GM18861 (cell line): Measurements from ENCODE around the gene TYR.
"Not testable (repeated sequence)": the region's sequence is repeated elsewhere in the genome, so short reads cannot be mapped to it uniquely, and the experiment has no call there.

Experiments
- ATAC-seq: cut with Tn5 transposase; IDR thresholded peaks from one replicate; pipeline ENCODE4 v1.9.1; 2021; ENCODE audit not compliant: unreplicated experiment

TYR gene

GRCh38 chr11:89177691-89178231, at the start of gene TYR:
TSS of gene TYR (plus strand) at chr11:89177875. CDS start at chr11:89177954, 79 bp downstream.
- no peak for ATAC-seq

GRCh38 chr11:89136606-89137005, 41.1 kb upstream of the TYR start:
- no peak for ATAC-seq

- ATAC-seq = no peak
Measured at GRCh38 chr11:89147229-89147628, 30.4 kb upstream of the TYR start.

GRCh38 chr11:89159974-89160373, 17.7 kb upstream of the TYR start:
- ATAC-seq = no peak

DNA sequence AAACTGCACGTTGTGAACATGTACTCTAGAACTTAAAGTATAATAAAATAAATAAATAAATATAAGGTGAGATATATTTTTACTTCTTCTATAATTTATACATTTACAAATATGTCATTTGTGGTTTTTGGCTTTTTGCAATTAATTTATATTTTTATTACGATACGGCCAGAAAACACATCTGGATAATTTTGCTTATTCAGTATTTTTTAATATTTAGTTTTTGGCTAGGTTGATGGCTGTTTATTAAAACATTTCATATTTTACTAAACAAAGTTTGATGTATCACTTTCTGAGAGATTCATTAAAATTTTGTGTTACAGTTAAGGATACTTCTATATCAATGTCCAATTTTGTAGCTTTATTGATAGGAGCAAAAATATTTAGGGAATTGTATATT, 15.7 kb upstream of the TYR start:
- no peak for ATAC-seq

- no peak for ATAC-seq
Measured at GRCh38 chr11:89163686-89164085, 14.0 kb upstream of the TYR start.

GRCh38 chr11:89168396-89168795, 9.3 kb upstream of the TYR start:
- ATAC-seq = no peak

DNA sequence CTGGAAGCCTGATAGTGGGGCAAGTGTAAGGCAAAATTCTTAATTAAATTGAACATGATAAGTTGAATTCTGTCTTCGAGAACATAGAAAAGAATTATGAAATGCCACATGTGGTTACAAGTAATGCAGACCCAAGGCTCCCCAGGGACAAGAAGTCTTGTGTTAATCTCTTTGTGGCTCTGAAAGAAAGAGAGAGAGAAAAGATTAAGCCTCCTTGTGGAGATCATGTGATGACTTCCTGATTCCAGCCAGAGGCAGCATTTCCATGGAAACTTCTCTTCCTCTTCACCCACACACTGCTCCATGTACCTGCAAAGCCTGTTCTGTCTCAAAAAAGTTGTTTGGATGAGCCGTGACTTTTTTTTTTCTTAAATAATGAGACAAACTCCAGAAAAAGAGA, 1.9 kb upstream of the TYR start:
- no peak for ATAC-seq

GRCh38 chr11:89176938-89177337, 737 bp upstream of the TYR start:
- ATAC-seq = no peak

- ATAC-seq = no peak
Measured at GRCh38 chr11:89181111-89181510, 3.4 kb downstream of the TYR start.

GRCh38 chr11:89182773-89183518, 5.3 kb downstream of the TYR start:
- ATAC-seq = no peak

GRCh38 chr11:89184021-89184420, 6.3 kb downstream of the TYR start:
- ATAC-seq = no peak

GRCh38 chr11:89189776-89190175, 12.1 kb downstream of the TYR start:
- ATAC-seq = no peak

DNA sequence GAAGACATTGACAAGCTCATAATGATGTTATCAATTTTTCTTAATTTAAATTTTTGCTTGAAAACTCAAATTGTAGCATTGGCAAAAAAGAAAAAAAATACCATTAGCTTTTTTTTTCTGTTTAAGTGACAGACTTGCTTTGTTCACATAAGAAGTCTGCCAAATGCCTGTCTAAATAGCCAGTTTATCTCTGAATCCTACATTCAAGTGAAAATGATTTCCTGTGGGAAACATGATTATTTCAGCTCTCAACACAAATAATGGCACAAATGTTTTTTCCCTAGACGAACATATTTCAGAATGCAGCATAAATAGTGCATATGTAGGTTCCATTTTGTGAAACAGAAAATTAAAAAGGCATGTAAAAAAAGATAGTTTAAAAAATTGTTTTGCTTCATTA, 23.5 kb downstream of the TYR start:
- ATAC-seq = no peak

DNA sequence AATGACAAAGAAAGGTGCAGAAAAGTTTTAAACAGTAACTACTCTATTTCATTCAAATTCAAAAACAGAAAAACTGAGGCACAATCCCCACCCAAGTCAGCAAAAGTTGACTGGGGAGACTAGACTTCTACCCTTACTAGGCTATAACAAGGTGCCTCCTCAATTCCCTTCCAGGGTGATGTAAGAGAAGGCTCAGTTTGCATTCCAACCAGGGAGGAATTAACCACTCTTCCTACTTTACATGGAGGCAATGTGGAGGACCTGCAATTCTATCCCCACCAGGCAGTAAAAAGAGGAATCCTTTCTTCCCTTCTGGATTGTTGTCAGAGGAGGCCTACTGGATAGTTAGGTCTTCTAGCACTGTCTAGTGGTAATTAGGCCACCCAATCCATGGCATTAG, 26.1 kb downstream of the TYR start:
- no peak for ATAC-seq

DNA sequence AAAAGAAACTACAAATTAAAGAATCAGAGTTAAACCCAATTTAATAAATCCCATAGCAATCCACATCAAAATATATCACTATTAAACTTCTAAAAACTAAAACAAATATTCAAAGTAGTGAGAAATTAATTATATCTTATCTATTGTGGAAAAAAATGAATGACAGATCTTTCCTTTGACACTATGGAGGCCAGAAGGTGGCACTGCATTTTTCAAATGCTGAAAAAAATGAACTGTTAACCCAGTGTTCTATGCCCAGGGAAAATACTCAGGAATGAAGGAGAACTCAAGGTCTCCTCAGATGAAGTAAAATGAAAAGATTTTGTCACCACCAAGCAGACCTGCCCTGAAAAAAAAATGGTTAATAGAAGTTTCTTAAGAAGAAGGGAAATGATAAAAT, 27.7 kb downstream of the TYR start:
- no peak for ATAC-seq

DNA sequence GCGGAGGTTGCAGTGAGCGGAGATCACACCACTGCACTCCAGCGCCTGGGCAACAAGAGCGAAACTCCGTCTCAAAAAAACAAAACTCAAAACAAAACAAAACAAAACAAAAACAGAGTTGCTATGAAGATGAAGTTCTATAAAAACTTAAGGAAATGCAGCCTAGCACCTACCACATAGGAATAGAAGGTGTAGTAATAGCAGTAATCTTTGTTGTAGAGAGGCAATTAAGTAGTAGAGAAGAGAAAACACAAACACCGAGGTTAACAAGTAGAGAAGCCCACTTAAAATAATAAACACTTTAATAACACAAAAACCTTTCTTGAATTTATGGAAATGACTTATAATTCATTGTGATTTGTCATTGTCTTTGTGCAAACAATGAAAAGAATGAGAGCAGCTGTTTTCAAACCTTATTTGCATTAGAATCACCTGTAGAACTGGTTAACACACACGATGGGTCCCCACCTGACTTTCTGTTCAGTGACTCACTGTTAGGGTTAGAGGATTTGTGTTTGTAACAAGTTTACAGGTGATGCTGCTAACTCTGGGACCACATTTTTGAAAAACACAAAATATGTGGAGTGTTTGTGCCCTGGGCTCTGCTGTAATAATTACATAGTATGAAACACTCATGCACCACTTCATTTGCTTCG, 43.1 kb downstream of the TYR start:
- no peak for ATAC-seq

DNA sequence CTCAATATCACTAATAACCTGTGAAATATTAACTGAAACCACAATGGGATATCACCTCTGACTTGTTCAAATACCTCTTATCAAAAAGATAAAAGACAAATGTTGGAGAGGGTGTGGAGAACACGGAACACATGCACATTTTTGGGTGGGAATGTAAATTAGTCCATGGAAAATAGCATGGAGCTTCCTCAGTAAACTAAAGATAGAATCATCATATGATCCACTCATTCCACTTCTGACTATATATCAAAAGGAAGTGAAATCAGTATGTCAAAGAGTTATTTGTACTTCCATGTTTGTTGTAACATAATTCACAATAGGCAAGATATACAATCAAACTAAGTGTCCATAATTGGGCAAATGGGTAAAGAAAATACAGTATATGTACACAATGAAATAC, 57.4 kb downstream of the TYR start:
- ATAC-seq = no peak

GRCh38 chr11:89235976-89236375, 58.3 kb downstream of the TYR start:
- ATAC-seq = no peak

- ATAC-seq = not testable (repeated sequence)
Measured at GRCh38 chr11:89247007-89247406, 69.3 kb downstream of the TYR start.

DNA sequence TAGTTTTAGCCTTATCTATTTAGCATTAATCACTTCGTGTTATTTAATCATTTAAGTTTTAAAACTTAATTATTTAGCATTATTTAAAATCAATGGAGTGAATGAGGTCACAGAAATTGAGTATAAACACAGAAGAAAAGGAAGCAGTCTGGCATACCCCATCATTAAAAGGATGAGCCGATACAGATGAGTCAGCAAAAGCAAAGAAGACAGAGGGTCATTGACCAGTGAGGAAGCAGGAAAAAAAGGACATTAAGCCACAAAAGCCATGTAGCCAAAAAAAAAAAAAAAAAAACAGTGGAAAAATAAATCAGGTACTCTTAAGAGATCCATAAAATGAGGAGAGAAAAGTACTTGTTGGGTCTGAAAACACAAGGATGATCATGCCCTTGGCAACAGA, 71.5 kb downstream of the TYR start:
- ATAC-seq = no peak

DNA sequence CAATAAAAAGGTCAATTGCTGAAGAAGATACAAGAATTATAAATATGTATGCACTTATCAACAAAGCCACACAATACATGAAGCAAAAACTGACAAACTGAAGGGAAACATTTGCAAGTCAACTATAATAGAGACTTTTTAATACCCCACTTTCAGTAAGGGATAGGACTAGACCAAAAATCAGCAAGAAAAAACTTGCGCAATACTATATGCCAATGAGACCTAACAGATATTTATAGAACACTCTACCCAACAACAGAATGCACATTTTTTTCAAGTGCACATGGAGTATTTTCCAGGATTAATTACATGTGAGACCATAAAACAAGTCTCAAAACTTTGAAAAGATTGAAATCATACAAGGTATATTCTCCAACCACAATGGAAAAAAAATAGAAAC, 83.8 kb downstream of the TYR start:
- not testable (repeated sequence) for ATAC-seq
